T47D (cell line): Measurements from ENCODE around the gene MOGAT1.

Experiments
- DNase-seq, 2 experiments: peaks; one replicate each; pipeline versions ENCODE4 v3.0.0 to v3.0.0-alpha.2; 2011 to 2012; ENCODE audit warnings: low read depth in 1 of 2, low spot score in 1 of 2
- JUND ChIP-seq: IDR thresholded peaks from 2 replicates; pipeline ENCODE4 v1.6.1; 2012; ENCODE audit warnings: low read depth
- in situ Hi-C: cut with HindIII; loops from 2 replicates; pipeline ENCODE4 v1.10.0; 2016; ENCODE audit warnings: low sequenced_read_pairs, low pct_unique_long_range_greater_than_20kb

Gene MOGAT1

DNA sequence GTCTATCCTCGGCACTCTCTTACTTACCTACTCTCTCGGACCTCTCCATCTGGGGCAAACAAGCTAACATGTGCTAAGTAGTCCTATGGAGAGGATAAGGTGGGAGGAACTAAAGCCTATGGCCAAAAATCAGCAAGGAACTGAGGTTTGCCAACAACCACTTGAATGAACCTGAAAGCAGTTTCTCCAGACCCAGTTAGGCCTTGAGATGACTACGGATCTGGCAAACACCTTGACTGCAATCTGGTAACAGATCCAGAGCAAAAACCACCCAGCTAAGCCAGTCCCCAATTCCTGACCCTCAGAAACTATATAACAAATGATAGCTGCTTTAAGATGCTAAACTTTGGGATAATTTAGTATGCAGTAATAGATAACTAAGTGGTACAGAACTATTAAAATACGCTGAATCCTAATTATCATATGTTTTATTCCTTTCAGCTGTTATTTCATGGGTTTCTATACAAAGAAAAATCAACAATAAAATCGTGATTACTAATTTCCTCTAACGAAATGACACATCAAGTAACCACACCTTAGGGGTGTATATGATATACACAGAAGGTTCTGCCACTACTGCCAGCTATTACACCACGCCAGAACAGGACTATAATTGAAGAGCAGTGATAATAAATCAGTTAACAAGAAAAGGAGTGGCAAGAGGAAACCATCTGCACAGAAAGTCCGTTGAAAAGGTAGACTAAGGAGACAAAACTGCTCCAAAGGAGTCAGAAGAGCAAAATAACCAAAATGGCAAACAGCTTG, 18.8 kb upstream of the MOGAT1 start:
- in situ Hi-C loops = no loop called here
- no peak for DNase-seq

DNA sequence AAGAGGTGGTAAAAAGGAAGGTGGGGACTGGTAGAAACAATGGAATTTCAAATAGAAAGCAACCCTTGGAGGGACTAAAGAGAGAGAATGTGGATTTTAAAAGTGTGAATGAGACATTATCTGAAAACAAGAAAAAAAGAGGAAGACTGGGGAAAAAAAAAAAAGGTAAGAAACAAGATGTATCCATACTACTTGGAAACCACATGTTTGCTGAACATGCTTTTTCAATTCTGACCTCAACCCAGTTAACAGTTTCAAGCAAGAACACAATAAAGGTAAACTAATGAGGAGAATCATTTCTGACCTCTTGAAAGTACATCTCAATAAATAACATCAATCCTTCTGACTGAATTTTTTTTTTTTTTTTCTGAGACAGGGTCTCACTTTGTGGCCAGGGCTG, 18.2 kb upstream of the MOGAT1 start:
- no peak for TF ChIP-seq JUND
- no peak for DNase-seq
- in situ Hi-C loops = no loop called here

More for the DNA sequence above, 18.8 kb upstream of the MOGAT1 start:
- no peak for TF ChIP-seq JUND

DNA sequence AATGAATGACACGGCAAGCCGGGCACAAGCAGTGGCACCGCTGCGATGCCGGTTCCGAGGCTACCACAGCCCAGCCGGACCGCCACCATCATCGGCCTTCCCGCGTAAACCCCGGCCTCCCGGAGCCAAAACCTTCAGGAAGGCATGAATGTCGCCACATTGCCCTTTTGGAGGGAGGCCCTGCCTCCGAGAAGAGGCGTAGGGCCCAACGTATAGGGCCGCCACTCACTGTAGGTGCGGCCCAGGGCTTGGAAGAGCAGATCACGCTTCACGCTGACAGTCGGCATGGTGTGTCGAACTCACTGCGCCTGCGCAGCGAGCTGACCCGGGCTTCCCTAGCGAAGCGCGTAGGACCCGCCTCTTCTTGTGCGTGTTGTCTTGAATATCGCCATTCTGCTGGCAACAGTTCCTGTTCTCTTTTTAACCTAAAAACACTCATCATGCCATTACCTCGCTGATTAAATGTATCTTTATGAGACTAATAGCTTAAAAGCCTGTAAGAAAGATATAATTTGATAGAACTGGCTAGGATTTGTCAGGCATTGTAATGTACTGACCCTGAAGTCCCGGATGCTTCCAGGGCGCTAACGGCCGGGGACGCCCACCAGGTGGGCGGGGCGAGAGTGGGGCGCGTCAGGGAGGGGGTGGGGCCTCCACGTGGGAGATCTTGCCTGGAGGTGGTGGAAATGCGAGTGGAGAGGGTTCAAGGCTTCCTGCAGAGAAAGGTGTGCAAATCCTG, 15.5 kb upstream of the MOGAT1 start, which contains the start of gene FARSB:
Gene FARSB (minus strand): TSS at position 306 of the 739 bp plus-strand sequence. CDS start 19 bp downstream, at position 287.
- in situ Hi-C loops = no loop called here
- TF ChIP-seq JUND = no peak
- peak; percentile 76 to 94 for DNase-seq

DNA sequence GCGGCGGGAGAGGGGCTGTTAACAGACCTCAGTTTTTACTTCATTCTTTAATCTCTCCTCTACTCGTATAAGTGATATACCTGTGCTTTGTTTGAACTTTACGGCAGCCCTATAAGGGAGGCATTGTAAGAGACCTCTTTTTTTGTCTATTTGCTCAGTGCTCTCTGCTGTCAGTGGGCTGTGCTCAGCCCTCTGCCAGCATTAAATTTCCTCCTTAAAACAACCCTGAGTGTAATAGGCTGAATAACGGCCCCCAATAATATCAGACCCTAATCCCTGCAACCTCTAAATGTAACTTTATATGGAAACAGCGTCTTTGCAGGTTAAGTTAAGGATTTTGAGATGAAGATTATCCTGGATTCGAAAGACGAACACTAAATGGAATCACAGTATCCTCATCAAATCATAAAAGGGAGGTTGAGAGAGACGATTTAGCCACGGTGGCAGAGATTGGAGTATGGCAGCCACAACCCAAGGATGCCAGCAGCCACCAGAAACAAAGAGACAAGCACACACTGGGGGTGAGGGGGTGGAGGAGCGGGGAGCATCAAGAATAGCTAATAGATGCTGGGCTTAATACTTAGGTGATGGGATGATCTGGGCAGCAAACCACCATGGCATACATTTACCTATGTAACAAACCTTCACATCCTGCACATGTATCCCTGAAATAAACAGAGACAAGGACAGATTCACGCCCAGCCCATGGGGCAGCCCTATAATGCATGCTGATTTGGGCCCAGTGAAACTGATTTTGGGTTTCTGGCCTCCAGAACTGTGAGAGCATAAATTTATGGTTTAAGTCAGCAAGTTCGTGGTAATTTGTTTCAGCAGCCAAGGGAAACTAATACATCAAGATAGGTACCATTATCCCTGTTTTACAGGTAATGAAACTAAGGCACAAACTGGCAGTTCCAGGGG, 14.7 kb upstream of the MOGAT1 start:
- in situ Hi-C loops = no loop called here
- DNase-seq = no peak
- TF ChIP-seq JUND = no peak

DNA sequence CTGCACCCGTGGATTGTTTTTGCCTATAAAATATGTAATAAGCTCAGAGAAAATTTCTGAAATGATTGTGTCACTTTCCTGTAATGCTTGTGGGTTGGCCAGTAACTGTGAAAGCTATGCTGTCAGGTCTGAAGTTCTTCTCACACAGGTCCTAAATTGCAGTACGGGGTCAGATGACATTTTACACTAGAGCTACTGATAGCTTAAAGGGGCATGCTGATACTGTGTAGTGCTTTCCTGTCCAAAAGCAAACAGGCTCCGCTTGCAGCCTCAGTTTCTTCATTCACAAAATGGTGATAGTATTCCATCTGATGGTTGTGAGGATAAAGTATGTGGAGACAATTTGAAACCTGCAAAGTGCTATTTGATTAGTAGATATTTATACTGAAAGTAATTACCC, 8.0 kb upstream of the MOGAT1 start:
- DNase-seq = no peak
- in situ Hi-C loops = no loop called here
- TF ChIP-seq JUND = no peak

DNA sequence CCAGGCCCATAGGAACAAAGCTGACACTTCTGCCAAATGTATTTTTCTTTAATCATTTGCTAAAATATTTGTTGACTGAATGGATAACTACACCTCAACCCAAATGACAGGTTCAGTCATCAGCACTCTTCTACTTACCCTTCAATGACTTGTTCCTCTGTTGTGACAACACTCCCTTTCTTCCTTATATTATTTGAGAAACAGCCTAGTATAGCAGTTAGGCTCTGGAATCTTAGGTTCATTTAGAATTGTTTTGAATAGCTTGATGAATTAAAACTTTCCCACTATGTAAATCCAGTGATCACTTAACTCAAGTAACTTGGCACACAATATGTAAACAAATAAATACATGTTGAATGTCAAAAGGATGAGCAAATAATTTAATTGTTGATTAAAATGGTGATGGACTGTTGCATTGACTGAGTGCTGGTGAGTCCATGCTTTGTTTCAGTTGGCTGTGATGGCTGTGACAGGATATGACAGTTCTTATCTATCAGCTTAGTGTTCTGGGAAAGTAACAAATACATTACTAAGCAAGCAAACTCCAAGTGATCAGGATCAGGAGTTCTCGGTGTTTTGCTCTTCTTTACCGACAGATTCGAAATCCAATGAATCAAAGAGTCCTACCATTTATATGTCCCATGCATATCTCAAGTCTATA, 2.8 kb upstream of the MOGAT1 start:
- TF ChIP-seq JUND = no peak
- in situ Hi-C loops = no loop called here
- no peak for DNase-seq

DNA sequence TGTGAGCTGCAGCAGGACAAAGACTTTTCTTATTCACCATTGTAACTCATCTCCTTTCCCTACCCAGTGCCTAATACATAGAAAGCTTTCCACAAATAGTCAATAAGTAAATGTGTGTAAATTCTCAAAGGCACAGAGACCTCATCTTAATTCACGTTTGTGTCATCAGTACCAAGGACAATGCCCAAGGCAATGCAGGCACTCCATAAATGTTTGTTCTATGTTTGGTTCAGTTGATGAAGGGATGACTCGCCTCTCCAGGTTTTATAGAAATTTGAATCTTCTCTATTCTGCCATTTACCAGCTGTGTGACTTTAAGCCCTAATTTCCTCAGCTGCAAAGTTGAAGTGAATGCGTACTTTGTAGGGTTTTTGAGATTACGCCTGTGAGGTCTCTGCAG, 2.1 kb upstream of the MOGAT1 start:
- no peak for TF ChIP-seq JUND
- in situ Hi-C loops = no loop called here
- peak in 1 of 2 experiments; percentile 6 for DNase-seq

DNA sequence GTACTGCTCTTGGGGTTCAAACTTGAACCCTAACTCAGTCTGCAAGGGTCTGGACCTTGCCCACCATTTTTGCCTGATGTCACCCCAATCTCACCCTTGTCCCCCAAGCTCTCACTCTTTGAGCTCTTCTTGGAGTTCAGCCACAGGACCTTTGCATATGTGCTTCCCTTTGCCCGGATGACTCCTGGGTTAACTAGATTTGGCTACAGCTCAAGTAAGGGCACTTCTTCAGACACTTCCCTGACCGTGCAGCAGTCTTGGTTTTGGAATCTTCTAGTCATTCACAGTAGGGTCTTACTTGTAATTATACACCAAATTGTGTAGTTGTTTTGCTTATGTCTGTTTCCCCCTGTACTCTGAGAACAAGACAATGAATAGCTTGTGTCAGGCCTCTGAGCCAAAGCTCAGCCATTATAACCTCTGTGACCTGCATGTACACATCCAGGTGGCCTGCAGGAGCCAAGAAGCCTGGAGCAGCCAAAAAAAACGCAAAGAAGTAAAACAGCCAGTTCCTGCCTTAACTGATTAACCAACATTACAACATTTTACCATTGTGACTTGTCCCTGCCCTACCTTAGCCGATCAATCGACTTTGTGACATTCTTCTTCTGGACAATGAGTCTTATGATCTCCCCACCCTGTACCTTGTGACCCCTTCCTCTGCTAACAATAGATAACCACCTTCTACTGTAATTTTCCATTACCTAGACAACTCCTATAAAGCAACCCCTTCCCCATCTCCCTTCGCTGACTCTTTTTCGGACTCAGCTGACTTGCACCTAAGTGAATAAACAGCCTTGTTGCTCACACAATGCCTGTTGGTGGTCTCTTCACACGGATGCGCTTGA, 1.0 kb upstream of the MOGAT1 start:
- DNase-seq = no peak
- TF ChIP-seq JUND = no peak
- in situ Hi-C loops = no loop called here

DNA sequence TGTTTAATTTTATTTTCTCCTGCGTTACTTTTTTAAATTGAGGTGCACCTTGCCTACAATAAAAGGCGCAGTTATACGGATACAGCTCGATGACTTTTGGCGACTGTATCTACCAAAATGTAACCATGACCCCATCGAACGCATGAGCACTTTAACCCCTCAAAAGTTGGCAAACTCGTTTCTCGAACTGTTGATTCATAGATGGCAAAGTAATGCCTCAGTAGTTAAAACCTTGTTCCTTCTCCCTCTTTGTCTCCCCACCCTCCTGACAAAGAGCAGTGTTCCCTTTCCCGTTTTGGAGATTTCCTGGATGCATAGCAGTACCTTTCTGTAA, 577 bp downstream of the MOGAT1 start:
- in situ Hi-C loops = no loop called here
- peak in 1 of 2 experiments; percentile 25 for DNase-seq
- no peak for TF ChIP-seq JUND

DNA sequence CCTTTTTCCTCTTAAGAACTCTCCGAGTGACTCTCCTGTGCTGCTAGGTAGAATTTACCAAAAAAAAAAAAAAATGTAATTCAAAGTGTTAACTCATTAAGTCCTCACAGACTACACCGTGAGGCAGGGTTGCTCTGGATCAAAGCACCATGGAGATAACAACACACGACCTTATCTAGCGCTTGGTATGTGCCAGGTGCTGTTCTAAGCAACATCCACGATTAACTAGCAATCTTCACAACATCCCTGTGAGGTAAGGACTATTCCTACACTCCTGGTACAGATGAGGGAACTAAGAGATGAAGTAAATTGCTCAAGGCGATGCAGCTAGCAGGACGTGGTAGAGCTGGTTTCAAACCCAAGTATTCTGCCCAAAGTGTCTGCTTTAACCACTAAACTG, 1.8 kb downstream of the MOGAT1 start:
- no peak for DNase-seq
- TF ChIP-seq JUND = no peak
- in situ Hi-C loops = no loop called here

DNA sequence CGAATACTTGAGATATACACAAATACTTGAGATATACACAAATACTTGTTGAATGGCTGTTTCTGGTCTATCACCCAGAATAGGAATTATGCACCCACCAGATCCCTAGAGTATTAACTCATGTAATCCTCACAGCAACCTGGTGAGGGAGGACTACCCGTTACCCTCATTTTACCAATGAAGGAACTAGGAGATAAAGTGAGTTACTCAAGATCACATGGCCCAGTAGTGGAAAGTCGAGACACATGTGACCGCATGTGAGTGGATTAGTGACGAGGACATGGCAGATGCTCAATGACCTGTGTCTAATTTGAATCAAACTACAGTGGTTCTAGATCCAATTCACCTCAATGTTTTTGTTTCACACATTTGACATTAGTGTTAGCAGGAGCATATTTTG, 2.4 kb downstream of the MOGAT1 start:
- no peak for TF ChIP-seq JUND
- DNase-seq = no peak
- in situ Hi-C loops = no loop called here
